ENCODE results near the gene RFNG.

The RFNG gene

GRCh38 chr17:82012640-82013295, 38.8 kb downstream of the RFNG start:
- DNase-seq = no peak

- DNase-seq = no peak
Observed at GRCh38 chr17:82012261-82012639, 39.4 kb downstream of the RFNG start.

- DNase-seq = no peak
Observed at GRCh38 chr17:82011617-82012187, 39.9 kb downstream of the RFNG start.

GRCh38 chr17:82010575-82011525, 40.8 kb downstream of the RFNG start:
- no peak for DNase-seq

DNA sequence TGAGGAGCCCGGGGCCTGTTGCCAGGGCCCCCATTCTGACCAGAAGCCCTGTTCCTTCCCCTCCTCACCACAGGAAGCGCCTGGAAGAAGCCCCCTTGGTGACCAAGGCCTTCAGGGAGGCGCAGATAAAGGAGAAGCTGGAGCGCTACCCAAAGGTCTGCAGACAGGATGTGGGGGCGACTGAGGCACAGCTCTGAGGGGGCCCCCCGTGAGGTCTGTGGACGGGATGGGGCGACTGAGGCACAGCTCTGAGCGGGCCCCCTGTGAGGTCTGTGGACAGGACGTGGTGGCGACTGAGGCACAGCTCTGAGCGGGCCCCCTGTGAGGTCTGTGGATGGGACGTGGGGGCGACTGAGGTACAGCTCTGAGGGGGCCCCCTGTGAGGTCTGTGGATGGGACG, 42.2 kb downstream of the RFNG start:
- DNase-seq = no peak

- DNase-seq = no peak
Observed at GRCh38 chr17:82008941-82009405, 42.6 kb downstream of the RFNG start.

DNA sequence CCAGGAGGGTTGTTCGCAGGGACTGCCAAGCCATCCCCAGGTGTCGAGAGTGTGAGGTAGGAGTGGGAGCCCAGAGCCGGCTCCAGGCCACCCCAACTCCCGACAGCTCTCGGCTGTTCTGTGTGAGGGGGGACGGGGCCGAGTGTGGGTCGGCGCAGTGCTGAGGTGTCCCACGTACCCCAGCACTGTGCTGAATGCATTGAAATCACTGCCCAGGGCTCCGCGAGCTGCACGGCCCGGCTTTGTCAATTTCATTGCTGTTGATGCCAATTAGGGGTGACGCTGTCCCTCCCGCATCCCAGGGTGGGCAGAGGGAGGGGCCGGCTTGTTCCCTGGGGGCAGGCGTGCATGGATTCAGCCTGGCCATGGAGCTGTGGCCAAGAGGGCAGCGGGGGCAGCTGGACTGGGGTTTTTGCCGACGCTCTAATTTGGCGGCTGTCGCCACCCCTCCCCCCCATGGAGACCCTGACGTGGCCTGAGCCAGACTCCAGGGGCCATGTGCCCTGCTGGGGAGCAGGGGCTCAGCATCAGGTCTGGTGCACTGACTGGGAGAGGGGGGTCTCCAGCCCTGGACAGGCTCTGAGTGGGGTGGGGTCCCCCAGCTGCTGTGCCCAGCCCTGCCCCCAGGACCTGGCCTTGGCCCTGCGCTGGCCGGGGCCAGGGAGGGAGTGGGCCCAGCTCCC, 43.2 kb downstream of the RFNG start:
- no peak for DNase-seq

DNA sequence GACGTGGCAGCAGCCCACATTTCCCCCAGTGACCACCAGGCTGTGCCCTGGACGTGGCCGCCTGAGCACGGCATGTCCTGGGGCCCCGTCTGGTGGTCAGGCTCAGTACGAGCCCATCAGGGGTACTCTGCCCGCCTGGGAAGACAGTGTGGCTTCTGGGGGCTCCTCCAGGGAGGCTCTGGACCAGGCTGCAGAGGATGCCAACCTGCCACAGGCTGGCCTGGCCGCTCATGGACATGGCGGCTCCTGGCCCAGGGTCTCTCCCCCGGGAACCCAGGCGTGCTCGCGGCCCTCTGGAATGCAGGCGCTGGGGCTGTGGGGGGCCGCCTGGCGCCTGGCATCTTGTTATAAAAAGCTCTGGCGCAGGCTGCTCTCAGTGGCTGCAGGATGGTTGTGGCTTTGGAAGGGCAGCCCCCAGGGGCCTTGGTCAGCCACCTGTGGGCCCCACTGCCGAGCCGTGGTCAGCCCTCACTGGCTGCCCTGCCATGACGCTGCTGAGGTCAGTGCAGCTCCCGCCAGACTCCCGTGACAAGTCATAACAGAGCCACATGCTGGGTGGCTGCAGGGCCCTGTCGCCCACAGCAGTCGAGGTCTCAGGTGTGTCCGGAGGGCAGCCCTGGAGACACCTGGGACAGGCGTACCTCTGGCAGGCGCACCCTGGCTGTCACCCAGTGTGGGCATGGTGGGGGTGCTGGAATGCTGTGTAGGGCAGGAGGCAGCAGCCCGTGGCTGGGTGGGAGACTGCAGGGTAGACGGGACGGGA, 43.9 kb downstream of the RFNG start:
- DNase-seq = no peak

- no peak for DNase-seq
Observed at GRCh38 chr17:82007228-82007494, 44.5 kb downstream of the RFNG start.

DNA sequence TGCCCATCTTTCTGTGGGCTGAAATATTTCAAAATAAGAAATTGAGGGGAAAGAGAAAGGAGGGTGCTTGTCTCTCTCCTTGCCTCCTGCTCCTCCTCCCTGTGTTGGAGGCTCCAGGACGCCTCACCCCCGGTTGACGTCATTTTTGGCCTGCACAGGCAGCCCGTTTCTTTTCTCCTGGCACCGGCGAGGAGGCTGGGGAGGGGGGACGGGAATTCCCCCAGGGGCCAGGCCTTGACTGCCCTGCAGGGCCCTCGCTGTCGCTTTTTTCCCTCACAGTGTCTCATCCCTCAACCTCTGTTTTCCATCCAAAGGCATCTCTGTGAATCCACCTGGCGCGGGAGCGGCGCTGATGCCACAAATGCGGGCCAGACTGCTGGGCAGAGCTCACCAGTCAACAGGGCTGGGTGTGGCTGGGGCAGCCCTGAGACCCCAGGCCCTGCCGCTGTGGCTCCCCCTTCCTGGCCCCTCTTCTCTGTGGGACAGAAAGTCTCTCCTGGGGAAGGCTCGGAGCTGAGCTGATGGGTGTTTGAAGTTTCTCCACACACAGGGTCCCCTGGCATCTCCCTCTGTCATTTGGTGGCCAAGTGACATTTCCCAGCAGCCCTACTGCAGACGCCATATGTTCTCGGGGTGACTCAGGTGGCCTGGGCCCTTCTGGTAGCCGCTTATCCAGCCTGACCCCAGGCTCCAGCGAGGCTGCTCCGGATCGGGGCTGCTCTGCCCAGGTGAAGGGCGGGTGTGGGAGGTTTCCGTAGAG, 45.0 kb downstream of the RFNG start:
- peak; percentile 68 for DNase-seq

GRCh38 chr17:82005701-82006348, 45.8 kb downstream of the RFNG start:
- DNase-seq = no peak

GRCh38 chr17:82004517-82005455, 46.8 kb downstream of the RFNG start:
- no peak for DNase-seq

DNA sequence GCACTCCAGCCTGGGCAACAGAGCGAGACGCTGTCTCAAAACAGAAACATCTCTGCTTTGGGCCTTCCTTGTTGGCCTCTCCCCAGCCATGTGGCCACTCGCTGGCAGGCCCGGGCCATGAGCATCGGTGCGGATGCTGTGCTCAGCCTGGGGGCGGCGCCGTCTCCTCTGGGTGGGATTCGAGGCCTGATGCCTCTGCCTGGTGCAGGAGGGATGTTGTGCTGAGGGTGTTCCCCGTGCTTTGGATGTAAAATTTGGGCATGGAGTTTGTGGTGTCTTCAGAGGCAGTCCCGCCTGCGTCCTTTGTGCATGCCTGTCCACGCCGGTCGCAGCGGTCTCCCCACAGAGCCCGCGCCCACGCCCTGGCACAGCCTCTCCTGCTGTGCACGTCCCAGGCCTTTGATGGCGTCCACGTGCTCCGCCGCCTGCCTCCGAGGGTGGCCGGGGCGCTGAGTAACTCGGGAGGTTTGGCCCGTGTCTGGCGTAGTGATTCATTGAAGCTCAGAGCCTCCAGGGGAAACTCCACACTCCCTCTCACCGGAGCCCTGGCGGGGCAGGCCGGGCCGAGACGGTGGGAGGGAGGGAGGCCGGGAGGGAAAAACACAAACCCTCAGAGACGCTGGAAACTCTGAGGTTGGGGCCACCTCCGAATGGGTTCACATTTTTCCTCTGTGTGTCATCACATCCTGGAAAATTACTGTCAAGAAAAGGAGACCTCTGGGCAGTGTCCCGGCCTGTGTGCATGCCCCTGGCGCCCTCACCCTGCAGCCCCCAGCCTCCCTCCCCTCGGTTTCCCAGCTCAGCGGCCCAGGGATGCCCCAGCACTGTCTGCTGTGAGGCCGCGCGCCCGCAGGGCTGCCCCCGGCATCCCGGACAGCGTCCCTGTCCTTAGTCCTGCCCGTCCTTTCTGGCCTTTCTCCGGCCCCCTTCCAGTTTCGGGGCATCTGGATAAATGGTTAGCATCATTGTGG, 47.9 kb downstream of the RFNG start:
- DNase-seq = peak; percentile 97

DNA sequence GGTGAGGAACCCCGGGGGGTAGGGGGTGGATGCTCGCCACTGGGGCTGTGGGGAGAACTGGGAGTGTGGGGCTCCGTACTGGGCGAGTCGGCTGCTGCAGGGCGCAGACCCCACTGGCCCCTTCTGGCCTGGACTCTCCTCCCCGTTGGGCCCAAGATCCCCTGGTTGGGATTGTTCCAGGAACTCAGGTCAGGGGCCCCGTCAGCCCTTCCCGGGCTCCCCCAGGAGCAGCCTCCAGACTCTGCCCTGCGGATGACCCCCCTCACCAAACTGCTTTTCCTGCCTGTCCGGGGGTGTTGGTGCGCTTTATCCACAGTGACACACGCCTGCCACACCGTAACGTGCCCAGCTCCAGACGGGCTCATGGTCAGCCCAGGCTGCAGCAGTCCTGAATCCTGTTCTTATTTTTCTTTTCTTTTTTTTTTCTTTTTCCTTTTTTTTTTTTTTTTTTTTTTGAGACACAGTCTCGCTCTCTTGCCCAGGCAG, 50.0 kb downstream of the RFNG start:
- no peak for DNase-seq

GRCh38 chr17:82000803-82001570, 50.6 kb downstream of the RFNG start:
- no peak for DNase-seq

DNA sequence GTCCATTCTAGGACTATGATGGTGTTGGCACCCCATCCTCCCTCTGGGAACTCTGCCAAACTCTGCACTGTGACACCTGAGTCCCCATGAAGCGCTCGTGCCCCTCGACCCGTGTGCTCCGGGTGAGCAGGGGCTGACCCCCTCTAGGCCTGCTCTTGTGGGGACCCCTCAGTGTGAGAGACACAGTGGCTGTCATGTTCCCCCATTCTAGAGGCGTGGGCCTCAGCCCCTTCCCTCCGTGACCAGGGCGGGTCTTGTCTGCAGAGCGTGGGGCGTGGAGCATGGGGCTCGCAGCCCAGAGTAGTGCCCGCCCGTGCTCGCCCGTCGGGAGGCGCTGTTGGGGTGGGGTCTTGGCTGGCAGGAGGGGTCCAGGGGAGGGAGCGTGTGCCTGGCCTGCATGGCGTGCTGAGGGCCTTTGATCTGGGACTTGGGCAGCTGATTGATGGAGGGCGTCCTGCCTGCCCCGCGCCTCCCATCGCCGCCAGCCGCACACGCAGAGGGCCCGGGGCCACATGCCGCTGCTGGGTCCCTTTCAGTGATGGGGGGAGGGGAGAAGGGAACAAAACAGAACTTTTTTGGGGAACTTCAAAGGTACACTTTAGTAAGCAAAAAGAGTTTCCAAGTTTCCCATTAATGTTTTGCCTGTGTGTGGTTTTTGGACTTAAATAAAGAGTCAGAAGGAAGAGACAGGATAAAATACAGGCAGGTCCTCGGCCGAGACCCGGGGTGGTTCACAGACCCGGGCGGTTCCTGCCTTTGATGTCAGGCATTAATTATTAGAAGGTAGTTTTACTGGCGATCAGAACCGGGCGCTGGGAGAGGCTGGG, 51.4 kb downstream of the RFNG start:
- DNase-seq = no peak

DNA sequence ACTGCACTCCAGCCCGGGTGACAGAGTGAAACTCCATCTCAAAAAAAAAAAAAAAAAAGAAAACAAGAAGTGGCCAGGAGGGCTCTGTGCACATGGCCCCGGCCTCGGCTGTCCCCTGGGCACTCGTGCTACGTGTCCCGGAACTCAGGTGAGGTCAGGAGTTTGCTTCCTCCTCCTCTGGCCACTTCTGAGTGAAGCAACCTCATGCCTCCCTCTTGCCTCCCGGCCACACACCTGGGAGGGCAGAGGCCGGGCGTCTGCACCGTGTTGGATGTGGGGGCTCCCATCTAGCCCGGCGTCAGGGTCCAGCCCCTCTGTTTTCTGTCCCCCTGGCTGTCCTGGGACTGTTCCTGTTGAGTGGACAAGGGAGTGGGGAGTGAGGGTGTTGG, 52.0 kb downstream of the RFNG start:
- no peak for DNase-seq

Data from fibroblast of skin of abdomen (primary cell).